Measurements from ENCODE around the gene SLIT3. TPM values are rescaled to one million over a fixed set of nuclear protein-coding genes. Genes with fewer than 3 reads are reported as not detected.

Gene SLIT3
- total RNA-seq, 1 donor from 2014 or later, result 0.75 TPM

DNA sequence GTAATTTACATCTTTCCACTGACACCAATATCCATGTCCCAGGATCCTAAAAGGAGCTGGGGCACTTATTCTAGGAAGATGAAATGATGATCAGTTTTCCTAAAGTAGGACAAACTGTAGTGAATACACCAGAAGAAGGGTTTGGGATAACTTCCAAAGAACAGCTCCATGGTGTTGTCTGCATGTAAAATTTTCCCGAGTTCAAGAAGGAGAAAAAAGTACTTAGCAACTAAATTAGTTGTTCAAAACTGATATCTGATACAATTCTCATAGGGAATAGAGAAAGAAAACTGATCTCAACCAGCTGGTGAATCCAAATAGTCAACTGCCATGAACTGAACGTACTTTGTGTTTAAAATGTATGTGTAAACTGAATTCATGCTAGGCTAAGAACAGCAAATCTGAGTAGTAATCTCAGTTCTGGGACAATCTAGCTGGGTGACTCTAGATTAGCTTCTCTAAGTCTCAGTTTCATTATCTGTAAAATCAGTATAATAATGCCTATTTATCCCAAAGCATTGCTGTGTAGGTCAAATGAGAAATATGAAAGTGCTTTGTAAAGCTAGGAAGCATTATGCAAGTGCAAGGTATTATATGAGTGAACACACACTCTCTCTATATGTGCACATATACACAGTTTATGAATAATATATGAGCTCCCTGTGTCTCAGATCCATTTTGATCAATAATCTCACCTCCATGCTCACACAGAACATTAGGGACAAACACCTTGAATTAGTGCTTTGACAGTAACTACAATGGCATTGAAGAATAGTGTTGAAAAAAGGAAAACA, 357.7 kb downstream of the SLIT3 start:
- DNase-seq (ENCODE audit: low spot score) (no peak), ATAC-seq (no peak)

DNA sequence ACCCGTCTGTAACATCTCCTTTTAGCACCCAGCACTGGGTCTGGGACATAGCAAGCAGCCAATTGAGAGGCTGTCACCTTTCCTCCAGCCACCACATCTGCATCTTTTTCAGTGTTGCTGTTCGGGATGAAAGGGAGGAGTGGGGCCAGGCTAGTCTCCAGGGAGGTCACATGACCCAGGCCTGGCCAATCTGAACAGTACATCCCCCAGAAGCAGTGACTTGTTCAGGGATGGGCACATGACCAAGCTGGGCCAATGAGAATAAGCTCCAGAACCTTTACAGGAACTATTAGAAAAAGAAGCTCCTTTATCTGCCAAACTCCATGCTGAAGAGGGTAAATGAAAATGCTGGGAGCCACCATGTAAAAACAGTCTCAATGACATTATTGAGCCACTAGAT, 359.0 kb downstream of the SLIT3 start:
- no peak for ATAC-seq
- DNase-seq (ENCODE audit: low spot score), result no peak

DNA sequence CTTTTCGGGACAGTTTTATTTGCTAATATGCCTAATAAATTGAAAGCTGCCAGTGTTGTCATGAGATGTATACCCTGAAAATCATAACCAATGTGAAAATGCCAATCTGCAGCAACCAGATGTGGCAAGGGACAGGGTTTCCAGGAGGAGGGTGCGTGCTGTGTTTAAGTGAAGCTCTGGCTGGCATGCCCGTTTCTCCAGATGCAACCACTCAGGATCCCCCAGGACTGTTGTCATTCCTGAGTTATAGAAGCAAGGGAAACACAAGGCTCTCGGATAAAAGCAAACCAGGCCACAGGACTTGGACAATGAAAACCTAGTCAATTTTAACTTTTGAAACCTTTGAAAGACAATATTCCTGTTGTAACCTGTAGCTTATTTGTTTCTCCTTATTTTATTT, 360.2 kb downstream of the SLIT3 start:
- ATAC-seq, result no peak

DNA sequence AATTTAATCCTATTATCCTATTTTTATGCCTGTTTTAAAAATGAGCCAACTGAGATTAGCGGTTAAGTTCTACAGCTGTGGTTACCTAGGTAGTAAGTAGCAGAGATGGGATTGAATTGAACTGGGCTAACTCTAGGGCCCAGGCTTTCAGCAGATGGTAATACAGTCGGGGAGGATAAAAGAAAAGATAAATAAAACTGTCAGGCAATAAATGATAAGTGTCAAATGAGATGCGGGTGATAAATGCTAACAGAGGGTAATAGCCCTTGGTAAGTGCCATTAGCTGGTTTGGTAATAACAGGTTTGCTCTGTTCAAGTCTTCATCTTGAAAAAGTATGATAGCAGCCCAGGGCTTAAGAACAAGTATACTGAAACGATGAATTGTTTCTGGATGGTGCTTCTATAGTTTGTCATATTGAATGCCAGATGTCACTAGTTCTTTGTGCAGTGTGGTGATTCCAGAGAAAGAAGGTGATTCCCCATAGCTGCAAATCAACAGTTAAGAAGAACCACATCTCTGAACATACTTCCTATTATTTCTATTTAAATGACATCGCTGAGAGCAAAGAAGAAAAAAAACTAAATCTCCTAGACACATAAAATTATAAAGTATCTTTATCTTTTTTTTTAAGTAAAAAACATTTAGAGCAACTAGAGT, 360.9 kb downstream of the SLIT3 start:
- DNase-seq (ENCODE audit: low spot score) (no peak), ATAC-seq (no peak)

More for the DNA sequence above, 360.2 kb downstream of the SLIT3 start:
- no peak for DNase-seq (ENCODE audit: low spot score)

DNA sequence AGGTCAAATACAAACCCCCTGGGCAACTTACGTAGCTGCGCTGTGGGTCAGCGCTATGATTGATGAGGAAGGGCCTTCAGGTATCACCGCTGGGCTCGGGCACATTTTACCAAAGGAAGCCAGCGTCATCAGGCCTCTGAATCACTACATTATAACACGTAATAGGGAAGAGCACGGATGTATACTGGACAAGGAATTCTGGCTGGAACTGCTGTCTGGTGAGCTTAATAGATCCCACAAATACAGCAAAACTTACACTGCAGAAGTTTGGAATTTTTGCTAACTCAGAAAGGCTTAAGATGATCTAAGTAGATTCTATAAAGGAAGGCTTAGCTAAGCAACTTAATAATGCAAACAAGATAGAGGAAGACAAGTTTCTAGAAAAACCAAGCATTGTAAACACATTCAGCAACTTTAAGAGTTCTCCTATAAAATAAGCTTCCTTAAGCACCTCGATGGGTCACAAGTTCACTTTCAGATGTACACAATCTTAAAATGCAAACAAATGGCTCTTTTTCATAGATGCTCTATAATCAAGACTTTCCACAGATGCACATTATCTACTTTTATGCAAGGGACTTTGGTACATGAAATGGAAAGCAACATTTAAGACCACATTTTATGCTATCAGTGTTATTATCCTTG, 361.7 kb downstream of the SLIT3 start:
- ATAC-seq (no peak), DNase-seq (ENCODE audit: low spot score) (no peak)

- DNase-seq (ENCODE audit: low spot score) (no peak), ATAC-seq (no peak)
Measured at GRCh38 chr5:168936511-168936910, 364.4 kb downstream of the SLIT3 start.

DNA sequence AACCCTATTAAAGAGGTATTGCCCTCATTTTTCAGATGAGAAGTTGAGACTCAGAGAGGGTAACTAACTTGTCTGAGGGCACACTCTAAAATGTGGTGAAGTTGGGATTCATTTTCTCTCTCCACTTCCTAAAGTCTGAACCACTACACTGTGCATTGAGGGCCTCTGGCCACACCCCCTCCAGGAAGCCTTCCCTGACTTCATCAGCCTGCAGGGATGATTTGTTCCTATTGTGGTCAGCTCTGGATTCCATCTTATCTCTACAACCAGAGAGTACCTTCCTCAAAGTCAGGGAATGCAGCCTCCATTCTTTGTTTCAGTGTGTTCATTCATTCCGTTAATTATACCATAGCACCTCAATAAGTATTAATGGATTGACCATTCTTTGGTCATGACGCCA, 365.8 kb downstream of the SLIT3 start:
- ATAC-seq, result no peak
- DNase-seq (ENCODE audit: low spot score), result no peak

GRCh38 chr5:168934169-168934568, 366.8 kb downstream of the SLIT3 start:
- DNase-seq (ENCODE audit: low spot score), result no peak
- no peak for ATAC-seq

- ATAC-seq, result no peak
- no peak for DNase-seq (ENCODE audit: low spot score)
Measured at GRCh38 chr5:168932400-168933189, 368.3 kb downstream of the SLIT3 start.

DNA sequence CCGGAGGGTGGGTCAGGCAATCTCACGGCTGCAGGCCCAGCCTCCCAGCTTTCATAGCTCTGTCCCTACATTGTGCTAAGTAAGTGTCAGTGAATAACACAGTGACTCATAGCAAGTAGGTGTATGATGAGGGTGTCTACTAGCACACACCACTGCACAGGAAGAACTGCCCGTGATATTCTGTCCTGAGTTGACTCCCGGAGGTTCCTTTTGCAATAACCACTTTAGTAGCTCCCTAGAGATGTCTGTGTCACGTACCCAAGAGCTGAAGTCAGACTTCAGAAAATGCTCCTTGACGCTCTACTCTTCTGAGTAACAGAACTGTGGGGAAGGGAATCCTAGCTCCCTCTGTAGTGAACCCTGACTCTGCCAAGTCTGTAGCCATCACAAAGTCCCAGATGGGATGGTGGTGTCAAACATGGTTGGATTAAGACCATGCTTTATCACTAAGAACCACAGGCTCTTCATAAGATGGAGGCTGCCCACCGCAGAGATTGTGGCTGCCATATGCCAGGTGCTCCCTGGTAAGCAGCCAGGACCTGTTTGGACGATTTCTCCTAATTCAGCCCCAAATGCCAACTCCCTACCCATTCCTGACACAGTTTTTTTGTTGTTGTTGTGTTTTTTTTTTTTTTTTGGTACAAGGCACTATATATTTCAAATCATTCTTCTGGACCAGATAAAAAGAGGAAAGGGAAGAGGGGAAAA, 369.1 kb downstream of the SLIT3 start:
- ATAC-seq, result no peak
- DNase-seq (ENCODE audit: low spot score), result no peak

GRCh38 chr5:168929656-168930055, 371.3 kb downstream of the SLIT3 start:
- DNase-seq (ENCODE audit: low spot score), result no peak
- ATAC-seq, result no peak

GRCh38 chr5:168925160-168925559, 375.8 kb downstream of the SLIT3 start:
- ATAC-seq (no peak), DNase-seq (ENCODE audit: low spot score) (no peak)

DNA sequence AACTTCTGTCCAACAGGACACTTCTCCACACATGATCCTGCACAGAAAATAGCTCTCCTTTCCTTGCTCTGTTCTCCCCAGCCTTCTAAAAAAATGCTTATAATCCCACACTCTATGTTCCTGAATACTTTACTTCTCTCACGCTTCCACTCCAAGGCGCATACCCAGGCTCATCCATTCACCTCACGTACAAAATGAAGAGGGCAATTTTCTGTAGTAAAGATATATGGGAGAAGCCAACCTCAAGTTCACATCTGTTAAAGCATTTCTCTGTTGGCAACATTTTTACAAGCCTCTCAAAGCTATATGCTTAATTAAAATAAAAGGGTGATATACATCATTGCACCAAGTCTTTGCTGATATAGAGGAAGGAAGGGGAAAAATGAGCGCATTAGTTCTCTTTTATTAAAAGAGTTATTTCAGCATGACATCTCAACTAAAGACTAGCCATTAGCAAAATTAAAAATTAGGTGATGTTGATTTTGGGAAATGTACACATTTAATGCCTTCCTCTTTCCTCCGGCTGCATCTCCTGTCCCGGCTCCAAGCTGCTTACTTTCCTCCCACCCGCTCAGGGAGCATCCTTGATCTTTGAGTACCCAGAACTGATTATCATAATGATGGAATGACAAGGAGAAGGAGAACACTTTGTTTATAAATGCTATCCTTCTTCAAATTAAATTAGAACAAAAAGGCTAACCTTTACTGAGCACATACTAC, 379.6 kb downstream of the SLIT3 start:
- no peak for ATAC-seq
- DNase-seq (ENCODE audit: low spot score), result no peak

DNA sequence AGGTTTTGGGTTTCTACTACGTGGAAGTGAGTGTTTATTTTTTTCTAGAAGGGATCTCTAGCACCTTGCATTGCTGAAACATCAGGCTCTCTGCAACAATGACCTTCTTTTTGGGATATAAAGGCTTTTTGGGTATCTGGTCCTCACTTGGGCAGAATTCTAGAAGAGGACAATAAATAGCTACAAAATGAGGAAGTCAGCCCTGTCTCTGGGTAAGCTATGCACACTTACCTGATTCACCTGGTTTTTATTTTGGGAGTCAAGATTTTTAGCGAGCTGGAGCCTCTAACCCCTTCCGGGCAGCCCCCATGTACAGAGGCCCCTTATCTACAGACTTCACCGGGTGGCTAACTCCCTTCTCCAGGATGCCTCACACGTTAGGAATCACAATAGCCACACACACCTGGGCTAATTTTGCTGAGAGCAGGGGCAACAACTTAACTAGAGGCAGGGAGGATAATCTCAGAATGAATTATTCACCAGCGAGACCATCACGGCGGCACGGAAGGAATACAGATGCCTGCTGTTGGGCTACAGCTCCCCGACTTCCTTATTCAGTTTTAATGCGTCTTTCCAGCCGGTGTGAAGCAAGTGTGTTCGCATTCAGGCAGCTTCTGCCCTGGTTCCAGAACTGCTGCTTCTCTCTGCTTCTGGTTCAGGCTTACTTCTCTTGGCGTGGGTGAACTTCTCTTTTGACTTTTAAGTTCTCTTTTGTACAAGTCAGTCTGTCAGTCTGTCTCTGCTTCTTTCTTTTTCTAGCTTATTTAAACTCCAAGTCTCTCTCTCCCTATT, 380.7 kb downstream of the SLIT3 start:
- no peak for DNase-seq (ENCODE audit: low spot score)
- peak; percentile 26 for ATAC-seq

DNA sequence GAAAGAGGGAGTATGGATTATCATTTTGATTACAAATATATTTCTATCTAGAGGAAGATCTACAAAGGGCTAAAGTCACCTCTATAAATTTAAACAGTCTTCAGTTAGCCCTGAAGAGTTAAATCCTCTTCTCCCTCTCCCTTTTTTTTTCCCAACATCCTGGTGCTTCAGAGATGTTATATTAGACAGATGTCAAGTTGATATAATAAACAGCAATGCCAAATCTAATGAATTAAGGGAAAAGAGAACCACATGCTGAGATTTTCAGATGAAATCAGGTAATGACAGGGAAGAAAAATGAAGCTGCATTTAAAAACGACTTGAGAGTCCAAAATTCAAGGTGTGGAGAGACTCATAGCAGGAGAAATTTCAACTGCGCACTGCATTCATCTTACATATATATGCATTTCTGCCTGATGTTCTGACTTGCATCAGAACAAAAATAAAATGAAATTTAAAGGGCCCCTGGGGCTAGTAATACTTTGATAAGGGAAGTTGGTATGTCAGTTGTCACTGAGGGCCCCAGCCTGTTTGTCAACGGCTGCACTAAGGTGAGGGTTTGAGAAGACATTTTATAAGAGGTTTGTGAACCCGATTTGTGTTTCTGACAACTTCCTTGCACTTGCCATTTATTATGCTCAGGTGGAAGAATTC, 382.9 kb downstream of the SLIT3 start:
- no peak for ATAC-seq
- no peak for DNase-seq (ENCODE audit: low spot score)

- no peak for ATAC-seq
- no peak for DNase-seq (ENCODE audit: low spot score)
Measured at GRCh38 chr5:168916852-168917251, 384.1 kb downstream of the SLIT3 start.

- DNase-seq (ENCODE audit: low spot score) (peak; percentile 47), ATAC-seq (peak; percentile 67)
Measured at GRCh38 chr5:168916266-168916665, 384.7 kb downstream of the SLIT3 start.

GRCh38 chr5:168914491-168914890, 386.4 kb downstream of the SLIT3 start:
- ATAC-seq (no peak), DNase-seq (ENCODE audit: low spot score) (no peak)

DNA sequence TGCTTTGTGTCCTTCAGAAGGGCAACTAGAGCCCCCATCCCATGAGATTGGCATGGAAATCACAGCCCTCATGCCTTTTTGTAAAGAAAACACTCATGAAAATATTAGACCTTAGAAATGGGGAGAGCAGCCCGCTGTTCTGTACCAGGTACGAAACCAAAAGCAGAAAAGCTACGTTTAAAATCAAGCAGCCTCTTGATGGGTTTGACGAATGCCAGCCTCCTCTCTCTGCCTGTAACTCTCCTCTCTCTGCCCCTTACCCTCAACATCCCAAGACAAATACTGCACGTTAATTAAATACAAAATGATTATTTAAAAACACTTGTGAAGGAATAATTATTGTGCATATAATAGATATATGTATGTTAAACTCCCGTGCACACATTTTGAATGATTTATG, 390.1 kb downstream of the SLIT3 start:
- no peak for DNase-seq (ENCODE audit: low spot score)
- ATAC-seq, result no peak

Measured in left lobe of liver (tissue), 2 donors.